Nephron (organoid): ENCODE measurements around the gene ALAD.

Experiments
- H3K27ac Mint-ChIP-seq, 3 experiments: 2 replicates each; pipeline ENCODE4 v1.8.0; 2020; ENCODE audit warnings: mixed read lengths in 3 of 3, mild to moderate bottlenecking in 2 of 3, moderate library complexity in 1 of 3
- H3K27me3 Mint-ChIP-seq: 2 replicates; pipeline ENCODE4 v1.8.0; 2021; ENCODE audit warnings: low read depth, mild to moderate bottlenecking, moderate library complexity, mixed read lengths
- H3K36me3 Mint-ChIP-seq: 2 replicates; pipeline ENCODE4 v1.8.0; 2020; ENCODE audit warnings: low read depth, mixed read lengths
- H3K4me1 Mint-ChIP-seq: 2 replicates; pipeline ENCODE4 v1.8.0; 2020; ENCODE audit warnings: mixed read lengths
- H3K4me3 Mint-ChIP-seq, 3 experiments: 2 replicates each; pipeline ENCODE4 v1.8.0; 2020; ENCODE audit warnings: mild to moderate bottlenecking in 3 of 3, mixed read lengths in 3 of 3, moderate library complexity in 2 of 3
- H3K9me3 Mint-ChIP-seq: 2 replicates; pipeline ENCODE4 v1.8.0; 2020; ENCODE audit warnings: mixed read lengths
- CTCF ChIP-seq, 3 experiments: fragments of 200-600 bp; sonication (generic); IDR thresholded peaks; one replicate each; pipeline ENCODE4 v1.5.0; 2021; ENCODE audit warnings: antibody characterized with exemption in 3 of 3; ENCODE audit not compliant: unreplicated experiment in 3 of 3

ALAD gene

GRCh38 chr9:113355040-113355596, 46.0 kb downstream of the ALAD start:
- Mint-ChIP-seq H3K4me3 (no peak overlapping the region), H3K27ac (no peak overlapping the region), H3K27me3 (peaks cover 62% of the 10 kb centered on the region), H3K4me1 (peaks cover 3% of the 10 kb centered on the region), H3K36me3 (no peaks in the 10 kb centered on the region), H3K9me3 (peaks cover 4% of the 10 kb centered on the region)
- no peak for TF ChIP-seq CTCF (IDR thresholded peaks at IDR 0.05; ENCODE audit: unreplicated experiment in 3 of 3)

GRCh38 chr9:113352411-113352810, 48.7 kb downstream of the ALAD start:
- Mint-ChIP-seq H3K4me1 (peaks cover 6% of the 10 kb centered on the region), H3K36me3 (no peaks in the 10 kb centered on the region), H3K27ac (no peak overlapping the region), H3K9me3 (peaks cover 4% of the 10 kb centered on the region), H3K4me3 (no peak overlapping the region), H3K27me3 (peaks cover 82% of the 10 kb centered on the region)
- TF ChIP-seq CTCF (IDR thresholded peaks at IDR 0.05; ENCODE audit: unreplicated experiment in 3 of 3): no peak

- Mint-ChIP-seq H3K27me3 (peaks cover 85% of the 10 kb centered on the region), H3K4me1 (peaks cover 6% of the 10 kb centered on the region), H3K36me3 (no peaks in the 10 kb centered on the region), H3K27ac (no peak overlapping the region), H3K4me3 (no peak overlapping the region), H3K9me3 (peaks cover 4% of the 10 kb centered on the region)
- TF ChIP-seq CTCF (IDR thresholded peaks at IDR 0.05; ENCODE audit: unreplicated experiment in 3 of 3): no peak
Measured at GRCh38 chr9:113352006-113352405, 49.1 kb downstream of the ALAD start.

GRCh38 chr9:113350937-113351336, 50.1 kb downstream of the ALAD start:
- Mint-ChIP-seq H3K4me3 (peak overlapping the region; percentile 26 to 82 (median 77)), H3K4me1 (peaks cover 6% of the 10 kb centered on the region), H3K9me3 (peaks cover 4% of the 10 kb centered on the region), H3K27me3 (peaks cover 85% of the 10 kb centered on the region), H3K27ac (no peak overlapping the region), H3K36me3 (no peaks in the 10 kb centered on the region)
- TF ChIP-seq CTCF (IDR thresholded peaks at IDR 0.05; ENCODE audit: unreplicated experiment in 3 of 3): no peak

GRCh38 chr9:113350107-113350661, 50.9 kb downstream of the ALAD start:
- Mint-ChIP-seq H3K4me1 (peaks cover 8% of the 10 kb centered on the region), H3K9me3 (peaks cover 4% of the 10 kb centered on the region), H3K27ac (peak overlapping the region in 1 of 3 experiments; percentile 33), H3K4me3 (peak overlapping the region; percentile 77 to 82 (median 79)), H3K36me3 (no peaks in the 10 kb centered on the region), H3K27me3 (peaks cover 81% of the 10 kb centered on the region)
- no peak for TF ChIP-seq CTCF (IDR thresholded peaks at IDR 0.05; ENCODE audit: unreplicated experiment in 3 of 3)
